A549 (cell line): Measurements from ENCODE around the gene SPINT1. TPM values are rescaled to one million over a fixed set of nuclear protein-coding genes. Genes with fewer than 3 reads are reported as not detected.

ENCODE experiments used
- ATAC-seq, 2 experiments: fragments of 200-7000 bp in 1 of 2; fragments of >200 bp in 1 of 2; cut with Nextera tagmentation in 1 of 2; cut with Tn5 transposase in 1 of 2; 3 replicates each; pipeline versions ENCODE4 v1.8.0 to v1.9.1; 2018 to 2020; ENCODE audit warnings: mild to moderate bottlenecking in 1 of 2, moderate library complexity in 1 of 2
- CTCF ChIA-PET: fragments of 300-600 bp; sonication (Branson Sonifier 250); formaldehyde crosslinking; extraction: SDS; loops from one replicate; lab custom pipeline; 2021; ENCODE audit warnings: antibody characterized with exemption, inconsistent platforms; lab: Yijun Ruan, JAX
- POLR2A ChIA-PET: fragments of 350-600 bp; formaldehyde crosslinking; extraction: SDS; loops from one replicate; lab custom pipeline; 2021; ENCODE audit warnings: antibody characterized with exemption, inconsistent platforms; lab: Yijun Ruan, JAX
- DNase-seq, 2 experiments: peaks; one replicate each; pipeline versions ENCODE4 v3.0.0 to v3.0.0-alpha.2; 2011 to 2016; ENCODE audit warnings: low read depth in 1 of 2, low spot score in 1 of 2
- FAIRE-seq: peaks from 2 replicates; lab custom pipeline; 2011; peaks lifted over from hg19 to GRCh38; lab: Jason Lieb, UNC
- H3K27ac ChIP-seq, 2 experiments: fragments of >200 bp; sonication (Bioruptor Twin); formaldehyde crosslinking; 3 replicates each; pipeline ENCODE4 v1.5.1; 2016 to 2017
- H3K4me1 ChIP-seq: fragments of >200 bp; sonication (Bioruptor Twin); formaldehyde crosslinking; 3 replicates; pipeline ENCODE4 v1.6.1; 2016
- H3K4me2 ChIP-seq: fragments of >200 bp; sonication (Bioruptor Twin); formaldehyde crosslinking; 3 replicates; pipeline ENCODE4 v1.6.1; 2016
- H3K4me3 ChIP-seq: fragments of >200 bp; sonication (Bioruptor Twin); formaldehyde crosslinking; 3 replicates; pipeline ENCODE4 v1.5.1; 2016
- H3K9me3 ChIP-seq: fragments of >200 bp; sonication (Bioruptor Twin); formaldehyde crosslinking; 3 replicates; pipeline ENCODE4 v1.6.1; 2016
- BCL3 ChIP-seq: fragments of >200 bp; sonication (Bioruptor Twin); formaldehyde crosslinking; IDR thresholded peaks from 3 replicates; pipeline ENCODE4 v1.6.1; 2016
- BHLHE40 ChIP-seq: IDR thresholded peaks from 2 replicates; pipeline ENCODE4 v1.6.1; 2012; ENCODE audit warnings: low read depth, low read length, inconsistent platforms
- CBX8 ChIP-seq: fragments of 200-600 bp; sonication (generic); IDR thresholded peaks from 2 replicates; pipeline ENCODE4 v1.6.1; 2016
- CEBPB ChIP-seq, 2 experiments: fragments of >200 bp in 1 of 2; sonication (Bioruptor Twin) in 1 of 2; formaldehyde crosslinking in 1 of 2; IDR thresholded peaks; 2 replicates each; pipeline ENCODE4 v1.6.1; 2012 to 2016
- CTCF ChIP-seq: fragments of >200 bp; sonication (Bioruptor Twin); formaldehyde crosslinking; IDR thresholded peaks from 3 replicates; pipeline ENCODE4 v1.5.1; 2016
- EHMT2 ChIP-seq: fragments of 200-600 bp; sonication (generic); IDR thresholded peaks from 2 replicates; pipeline ENCODE4 v1.6.1; 2016; ENCODE audit warnings: antibody characterized with exemption, low read depth, mild to moderate bottlenecking, moderate library complexity
- EP300 ChIP-seq, 2 experiments: fragments of >200 bp; sonication (Bioruptor Twin); formaldehyde crosslinking; IDR thresholded peaks; 2 replicates in 1 of 2; 3 replicates in 1 of 2; pipeline ENCODE4 v1.6.1; 2016 to 2017
- FOSL2 ChIP-seq, 2 experiments: fragments of 450-650 bp in 1 of 2; fragments of >200 bp in 1 of 2; sonication (Bioruptor Twin) in 1 of 2; formaldehyde crosslinking; IDR thresholded peaks; 2 replicates each; pipeline versions ENCODE4 v1.5.0 to v1.6.1; 2016 to 2020; ENCODE audit warnings: mild to moderate bottlenecking in 1 of 2, moderate library complexity in 1 of 2
- GATA3 ChIP-seq: IDR thresholded peaks from 2 replicates; pipeline ENCODE4 v1.6.1; 2012; ENCODE audit warnings: borderline replicate concordance
- MAX ChIP-seq: IDR thresholded peaks from 2 replicates; pipeline ENCODE4 v1.6.1; 2012
- MYC ChIP-seq: IDR thresholded peaks from 2 replicates; pipeline ENCODE4 v1.6.1; 2012; ENCODE audit warnings: mild to moderate bottlenecking, inconsistent platforms, low read length, improper control_type of control experiment, borderline replicate concordance
- RAD21 ChIP-seq, 2 experiments: fragments of >200 bp in 1 of 2; sonication (Bioruptor Twin) in 1 of 2; formaldehyde crosslinking in 1 of 2; IDR thresholded peaks in 1 of 2; conservative IDR thresholded peaks in 1 of 2; 2 replicates in 1 of 2; 3 replicates in 1 of 2; pipeline ENCODE4 v1.6.1; 2012 to 2018; ENCODE audit warnings: inconsistent platforms in 1 of 2
- RNF2 ChIP-seq: fragments of 200-600 bp; sonication (generic); IDR thresholded peaks from 2 replicates; pipeline ENCODE4 v1.6.1; 2016; ENCODE audit warnings: low read depth, mild to moderate bottlenecking, antibody characterized with exemption, moderate library complexity, borderline replicate concordance
- SMC3 ChIP-seq: fragments of >200 bp; sonication (Bioruptor Twin); formaldehyde crosslinking; IDR thresholded peaks from 3 replicates; pipeline ENCODE4 v1.6.1; 2018; ENCODE audit warnings: inconsistent platforms
- SREBF2 ChIP-seq: fragments of 450-650 bp; IDR thresholded peaks from 2 replicates; pipeline ENCODE4 v1.6.1; 2014; ENCODE audit warnings: mild to moderate bottlenecking, moderate library complexity
- TP53 ChIP-seq: fragments of 250-450 bp; sonication (Bioruptor Pico); IDR thresholded peaks from 2 replicates; pipeline ENCODE4 v1.5.0; 2021; ENCODE audit warnings: mild to moderate bottlenecking, moderate library complexity
- USF2 ChIP-seq: fragments of 450-650 bp; IDR thresholded peaks from 2 replicates; pipeline ENCODE4 v1.6.1; 2014; ENCODE audit warnings: antibody characterized with exemption
- ZC3H11A ChIP-seq: fragments of 450-650 bp; IDR thresholded peaks from 2 replicates; pipeline ENCODE4 v1.6.1; 2014; ENCODE audit warnings: antibody characterized with exemption, mild to moderate bottlenecking
- ZFP36 ChIP-seq: fragments of 450-650 bp; IDR thresholded peaks from 2 replicates; pipeline ENCODE4 v1.6.1; 2014; ENCODE audit warnings: borderline replicate concordance; ENCODE audit not compliant: partially characterized antibody
- ZSCAN20 ChIP-seq: fragments of 250-450 bp; sonication (Bioruptor Pico); IDR thresholded peaks from 2 replicates; pipeline ENCODE4 v1.8.0; 2022; ENCODE audit warnings: mild to moderate bottlenecking, moderate library complexity
- WGBS: methylation state at CpG from one replicate; pipeline ENCODE4 v1.1.6; 2017; ENCODE audit errors: missing lambda C conversion rate; 5-methylcytosine and 5-hydroxymethylcytosine counted together
- polyA plus RNA-seq, 4 experiments: library from polyadenylated mRNA; depleted of rRNA in 3 of 4; stranded (reverse); fragments of >200 nt; fragmentation: RNase III in 1 of 4; extraction: RNeasy Plus Mini Kit Qiagen cat#74134 plus additional on column Dnase treatment in 1 of 4; gene quantifications; 2 replicates in 3 of 4; 3 replicates in 1 of 4; pipeline ENCODE4 v1.2.3, GENCODE V29; 2011 to 2017

SPINT1 gene
- polyA plus RNA-seq, 2 of the 4 experiments (the other 2 are of a cell fraction): 0.79 to 0.80 TPM

GRCh38 chr15:40902605-40903561 lies 59.0 kb downstream of the SPINT1 start:
- POLR2A ChIA-PET: interaction anchor here (1.1 kb wide), 1 partner anchor 338 kb away, joined by 3 read pairs; the partner anchor contains the start of gene CCDC32
- CTCF ChIA-PET: interaction anchor here (0.6 to 13.7 kb wide), 26 partner anchors 8 to 414 kb away, joined by 3 to 254 read pairs (median 5); partner anchors contain the start of genes CHP1, DLL4 and VPS18
- TF ChIP-seq CEBPB (IDR thresholded peaks at IDR 0.05): peak; percentile 55 to 80; a peak in 3 of 4 replicates
- no peak for TF ChIP-seq EP300 (IDR thresholded peaks at IDR 0.05)
- 87% methylated on average over 21 of the region's 33 CpGs for WGBS
- no peaks in the 10 kb centered on the region for H3K9me3 ChIP-seq
- DNase-seq (no peak), ATAC-seq (no peak), FAIRE-seq (no peak)
- H3K4me2 ChIP-seq: no peak overlapping the region
- H3K4me3 ChIP-seq: no peak overlapping the region
- H3K4me1 ChIP-seq: peaks cover 21% of the 10 kb centered on the region
- no peak overlapping the region for H3K27ac ChIP-seq

GRCh38 chr15:40904552-40905201 lies 60.8 kb downstream of the SPINT1 start:
- no peak overlapping the region for H3K4me3 ChIP-seq
- TF ChIP-seq BHLHE40 (no peak), ZSCAN20 (no peak), ZFP36 (no peak), EHMT2 (no peak), EP300 (IDR thresholded peaks at IDR 0.05) (no peak), GATA3 (no peak), FOSL2 (IDR thresholded peaks at IDR 0.05) (no peak), FOSL2 (CRISPR knock-in tag; IDR thresholded peaks at IDR 0.05) (no peak), BCL3 (no peak), SMC3 (no peak), CBX8 (no peak), ZC3H11A (no peak), TP53 (CRISPR knock-in tag) (no peak), SREBF2 (no peak), RAD21 (conservative IDR thresholded peaks at IDR 0.05 in 1 of 2, IDR thresholded peaks at IDR 0.05 in 1 of 2) (no peak)
- DNase-seq: no peak
- H3K4me2 ChIP-seq: no peak overlapping the region
- H3K27ac ChIP-seq: no peak overlapping the region
- H3K4me1 ChIP-seq: peaks cover 24% of the 10 kb centered on the region
- FAIRE-seq: no peak
- ChIA-PET POLR2A (no interaction called here), CTCF (interaction anchor here (0.6 to 13.7 kb wide), 41 partner anchors 10 to 427 kb away, joined by 3 to 254 read pairs (median 5); partner anchors contain the start of genes DLL4 and VPS18)
- no peak for ATAC-seq
- no peaks in the 10 kb centered on the region for H3K9me3 ChIP-seq
- WGBS: 72% methylated on average over 6 of the region's 7 CpGs

GRCh38 chr15:40906091-40906990 lies 62.5 kb downstream of the SPINT1 start:
- H3K9me3 ChIP-seq: no peaks in the 10 kb centered on the region
- FAIRE-seq (no peak), DNase-seq (peak in 1 of 2 experiments; percentile 64), ATAC-seq (peak; percentile 68 to 90)
- H3K4me2 ChIP-seq: peak overlapping the region; percentile 99
- CTCF ChIA-PET: interaction anchor here (0.6 to 13.7 kb wide), 31 partner anchors 9 to 440 kb away, joined by 3 to 254 read pairs (median 5); partner anchors contain the start of genes DLL4, RHOV and VPS18
- H3K4me3 ChIP-seq: peak overlapping the region; percentile 41
- TF ChIP-seq RAD21 (conservative IDR thresholded peaks at IDR 0.05 in 1 of 2, IDR thresholded peaks at IDR 0.05 in 1 of 2) (peak; percentile 52 to 65), USF2 (no peak), RNF2 (no peak), CTCF (peak; percentile 61), SMC3 (peak; percentile 44; the same call in 2 of the 3 replicates), MYC (no peak), MAX (no peak)
- peaks cover 29% of the 10 kb centered on the region for H3K4me1 ChIP-seq
- POLR2A ChIA-PET: interaction anchor here (0.6 to 1.1 kb wide), 2 partner anchors 23 kb away, joined by 3 read pairs; partner anchors contain the start of gene DLL4
- 23% methylated on average over 8 of the region's 36 CpGs for WGBS
- peak overlapping the region; percentile 65 to 83 for H3K27ac ChIP-seq
